ENCODE data around the gene RAPGEF2. TPM values are rescaled to one million over a fixed set of nuclear protein-coding genes. Genes with fewer than 3 reads are reported as not detected.
"Not testable (repeated sequence)": the region's sequence is repeated elsewhere in the genome, so short reads cannot be mapped to it uniquely, and the experiment has no call there.

RAPGEF2 gene, protein sequence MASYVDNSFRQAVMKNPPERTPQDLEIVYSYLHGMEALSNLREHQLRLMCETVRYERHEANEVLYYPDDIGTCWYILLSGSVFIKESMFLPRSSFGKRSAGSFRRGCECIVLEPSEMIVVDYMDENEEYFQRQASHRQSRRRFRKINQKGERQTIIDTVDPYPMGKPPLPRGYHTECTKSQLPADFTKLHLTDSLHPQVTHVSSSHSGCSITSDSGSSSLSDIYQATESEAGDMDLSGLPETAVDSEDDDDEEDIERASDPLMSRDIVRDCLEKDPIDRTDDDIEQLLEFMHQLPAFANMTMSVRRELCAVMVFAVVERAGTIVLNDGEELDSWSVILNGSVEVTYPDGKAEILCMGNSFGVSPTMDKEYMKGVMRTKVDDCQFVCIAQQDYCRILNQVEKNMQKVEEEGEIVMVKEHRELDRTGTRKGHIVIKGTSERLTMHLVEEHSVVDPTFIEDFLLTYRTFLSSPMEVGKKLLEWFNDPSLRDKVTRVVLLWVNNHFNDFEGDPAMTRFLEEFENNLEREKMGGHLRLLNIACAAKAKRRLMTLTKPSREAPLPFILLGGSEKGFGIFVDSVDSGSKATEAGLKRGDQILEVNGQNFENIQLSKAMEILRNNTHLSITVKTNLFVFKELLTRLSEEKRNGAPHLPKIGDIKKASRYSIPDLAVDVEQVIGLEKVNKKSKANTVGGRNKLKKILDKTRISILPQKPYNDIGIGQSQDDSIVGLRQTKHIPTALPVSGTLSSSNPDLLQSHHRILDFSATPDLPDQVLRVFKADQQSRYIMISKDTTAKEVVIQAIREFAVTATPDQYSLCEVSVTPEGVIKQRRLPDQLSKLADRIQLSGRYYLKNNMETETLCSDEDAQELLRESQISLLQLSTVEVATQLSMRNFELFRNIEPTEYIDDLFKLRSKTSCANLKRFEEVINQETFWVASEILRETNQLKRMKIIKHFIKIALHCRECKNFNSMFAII (N-terminal part only)
- 10 to 100 TPM; 15.8 to 20.4 TPM for total RNA-seq

DNA sequence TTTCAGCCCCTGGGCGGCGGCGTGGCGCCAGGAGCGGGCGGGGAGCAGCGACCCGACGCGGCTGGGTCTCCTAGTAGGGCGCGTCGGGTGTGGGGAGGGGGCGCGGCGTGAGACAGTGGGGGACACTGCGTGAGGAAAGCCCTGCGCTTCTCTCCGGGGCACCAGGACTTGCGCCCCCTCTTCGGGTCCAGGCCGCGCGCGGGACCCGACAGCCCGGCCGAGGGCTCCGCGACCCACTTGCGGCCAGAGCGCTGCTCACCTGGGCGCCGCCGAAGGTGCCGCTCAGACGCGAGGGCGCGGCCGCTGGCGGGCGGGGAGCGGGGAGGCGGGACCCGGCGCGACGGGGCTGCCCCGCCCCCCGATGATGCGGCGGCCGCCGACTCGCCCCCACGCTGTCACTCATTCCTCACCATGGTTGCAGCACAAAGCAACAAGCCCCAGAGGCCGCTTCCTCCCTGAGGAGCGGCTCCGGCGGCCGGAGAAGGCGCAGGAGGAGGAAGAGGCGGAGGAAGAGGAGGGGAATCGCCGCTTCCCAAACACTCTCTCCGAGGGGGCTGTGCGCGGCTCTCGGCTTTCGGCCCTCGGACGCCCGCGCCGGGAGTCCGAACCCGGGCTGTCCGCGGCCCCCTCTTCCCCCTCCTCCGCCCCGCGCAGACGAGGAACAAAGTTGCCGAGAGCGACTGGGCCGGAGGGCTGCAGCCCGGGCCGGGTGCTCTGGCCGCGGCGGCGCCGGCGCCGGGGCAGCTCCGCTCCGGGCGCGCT, at the start of gene RAPGEF2:
RAPGEF2 (plus strand) TSS at position 458 of the 762 bp plus-strand sequence. CDS start 1,084 bp downstream, outside the sequence.
- CTCF ChIA-PET = no interaction called here
- peak; percentile 91 for DNase-seq
- no peaks in the 10 kb centered on the region for H3K36me3 Mint-ChIP-seq (ENCODE audit: low read depth)
- H3K4me3 Mint-ChIP-seq = peak within 1 kb of the TSS; percentile 83
- peaks cover 11% of the 10 kb centered on the region for H3K27me3 Mint-ChIP-seq
- H3K27ac Mint-ChIP-seq = peak within 1 kb of the TSS; percentile 91
- POLR2A ChIA-PET = no interaction called here
- H3K4me1 Mint-ChIP-seq = peaks cover 47% of the 10 kb centered on the region
- no peaks in the 10 kb centered on the region for H3K9me3 Mint-ChIP-seq

DNA sequence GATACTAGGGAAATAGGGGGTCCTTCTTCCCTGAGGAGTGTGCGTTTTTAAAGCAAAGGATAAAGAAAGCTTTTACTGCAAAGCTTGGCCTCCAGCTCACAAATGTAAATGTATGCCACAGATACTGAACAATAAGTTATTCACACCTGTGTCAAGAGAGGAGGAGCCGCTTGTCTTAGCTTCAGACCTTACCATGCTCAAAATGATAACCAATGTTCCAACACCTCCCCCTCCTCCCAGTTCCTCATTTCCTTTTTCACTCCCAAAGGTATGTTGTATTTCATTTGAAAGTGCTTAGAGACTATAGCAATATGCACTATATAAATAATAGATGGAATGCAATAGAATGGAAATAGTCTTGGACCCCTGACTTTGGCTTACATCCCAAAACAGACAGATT, 47.0 kb upstream of the RAPGEF2 start:
- H3K4me3 Mint-ChIP-seq = no peak overlapping the region
- DNase-seq = no peak
- no peak overlapping the region for H3K27ac Mint-ChIP-seq
- H3K36me3 Mint-ChIP-seq (ENCODE audit: low read depth) = no peaks in the 10 kb centered on the region
- no peaks in the 10 kb centered on the region for H3K9me3 Mint-ChIP-seq
- peaks cover 13% of the 10 kb centered on the region for H3K27me3 Mint-ChIP-seq
- CTCF ChIA-PET = interaction anchor here (0.6 to 1.4 kb wide), 2 partner anchors 11 to 13 kb away, joined by 3 to 5 read pairs; no protein-coding TSS in a partner anchor
- POLR2A ChIA-PET = no interaction called here
- peaks cover 8% of the 10 kb centered on the region for H3K4me1 Mint-ChIP-seq

DNA sequence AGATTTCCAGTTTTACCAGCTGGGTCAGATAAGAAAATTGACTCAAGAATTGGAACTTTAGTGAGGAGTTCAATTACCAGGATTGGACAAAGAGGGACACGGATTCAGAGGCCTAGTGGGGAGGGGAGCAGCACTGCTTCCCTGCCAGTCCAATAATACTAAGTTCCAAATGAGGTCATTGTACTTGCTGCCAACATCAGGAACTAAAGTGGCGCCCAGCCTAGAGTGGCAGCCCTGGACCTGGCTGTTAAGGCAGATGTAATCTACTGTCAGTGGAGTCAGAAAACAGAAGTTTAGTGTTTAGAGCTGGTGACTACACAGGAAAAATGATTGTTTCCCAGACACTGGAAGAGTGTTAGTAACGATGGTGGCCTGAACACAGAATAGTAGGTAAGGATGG, 42.7 kb upstream of the RAPGEF2 start:
- Mint-ChIP-seq H3K27ac (no peak overlapping the region), H3K4me1 (peaks cover 9% of the 10 kb centered on the region), H3K36me3 (ENCODE audit: low read depth) (peaks cover 2% of the 10 kb centered on the region), H3K4me3 (no peak overlapping the region), H3K27me3 (peaks cover 9% of the 10 kb centered on the region), H3K9me3 (peaks cover 2% of the 10 kb centered on the region)
- ChIA-PET POLR2A (no interaction called here), CTCF (interaction anchor here (1.1 kb wide), 1 partner anchor 12 kb away, joined by 3 read pairs; no protein-coding TSS in a partner anchor)
- DNase-seq = no peak

DNA sequence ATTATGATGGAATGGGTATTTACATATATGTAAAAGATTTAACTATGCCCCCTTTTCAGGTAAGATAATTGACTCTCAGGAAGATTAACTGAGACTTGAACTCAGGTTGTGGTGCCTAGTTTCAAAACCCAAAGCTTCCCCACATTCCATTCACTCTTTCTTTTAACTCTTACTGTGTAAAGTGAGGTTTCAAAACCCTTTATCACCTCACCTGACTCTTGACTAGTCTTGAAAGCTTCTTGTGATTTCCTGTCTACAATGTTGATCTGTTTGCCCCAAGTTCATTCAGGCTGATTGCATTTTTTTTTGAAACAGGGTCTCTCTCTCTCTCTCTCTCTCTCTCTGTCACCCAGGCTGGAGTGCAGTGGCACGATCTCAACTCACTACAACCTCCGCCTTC, 40.5 kb upstream of the RAPGEF2 start:
- Mint-ChIP-seq H3K27ac (peak overlapping the region; percentile 63), H3K27me3 (peaks cover 1% of the 10 kb centered on the region), H3K36me3 (ENCODE audit: low read depth) (peaks cover 2% of the 10 kb centered on the region), H3K9me3 (peaks cover 2% of the 10 kb centered on the region), H3K4me3 (no peak overlapping the region), H3K4me1 (peaks cover 9% of the 10 kb centered on the region)
- DNase-seq = no peak
- ChIA-PET CTCF (interaction anchor here (1.3 kb wide), 1 partner anchor 11 kb away, joined by 3 read pairs; no protein-coding TSS in a partner anchor), POLR2A (no interaction called here)

DNA sequence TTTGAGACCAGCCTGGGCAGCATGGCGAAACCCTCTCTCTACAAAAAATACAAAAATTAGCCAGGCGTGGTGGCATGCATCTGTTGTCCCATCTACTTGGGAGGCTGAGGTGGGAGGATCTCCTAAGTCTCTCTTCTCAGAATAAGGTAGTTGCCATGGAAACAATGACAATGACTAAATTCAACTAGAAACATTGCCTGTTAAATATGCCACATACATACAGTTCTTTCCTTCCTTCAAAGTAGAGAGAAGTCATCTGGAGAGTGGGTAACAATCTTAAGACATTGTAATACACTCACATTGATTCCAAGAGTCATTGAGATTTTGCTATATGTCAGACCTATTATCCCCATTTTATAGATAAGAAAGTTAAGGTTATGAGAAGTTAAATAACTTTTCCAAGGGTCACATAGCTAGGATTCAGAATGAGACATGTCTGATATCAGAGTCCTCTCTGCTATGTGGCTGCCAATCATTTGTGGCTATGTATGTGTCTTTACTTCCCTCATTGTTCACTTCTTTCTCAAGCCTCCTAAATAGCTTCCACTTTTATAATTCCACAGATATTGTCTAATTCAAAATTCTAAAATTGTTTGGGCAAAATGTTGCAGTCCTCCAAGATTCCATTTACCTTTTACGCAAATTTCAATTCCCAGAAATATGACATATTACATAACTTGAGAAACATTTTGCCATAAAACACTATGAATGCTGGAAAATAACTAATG, 37.2 kb upstream of the RAPGEF2 start:
- no peak overlapping the region for H3K4me3 Mint-ChIP-seq
- peaks cover 9% of the 10 kb centered on the region for H3K4me1 Mint-ChIP-seq
- DNase-seq = no peak
- POLR2A ChIA-PET = no interaction called here
- CTCF ChIA-PET = no interaction called here
- no peaks in the 10 kb centered on the region for H3K27me3 Mint-ChIP-seq
- H3K36me3 Mint-ChIP-seq (ENCODE audit: low read depth) = peaks cover 2% of the 10 kb centered on the region
- H3K27ac Mint-ChIP-seq = no peak overlapping the region
- H3K9me3 Mint-ChIP-seq = peaks cover 2% of the 10 kb centered on the region

DNA sequence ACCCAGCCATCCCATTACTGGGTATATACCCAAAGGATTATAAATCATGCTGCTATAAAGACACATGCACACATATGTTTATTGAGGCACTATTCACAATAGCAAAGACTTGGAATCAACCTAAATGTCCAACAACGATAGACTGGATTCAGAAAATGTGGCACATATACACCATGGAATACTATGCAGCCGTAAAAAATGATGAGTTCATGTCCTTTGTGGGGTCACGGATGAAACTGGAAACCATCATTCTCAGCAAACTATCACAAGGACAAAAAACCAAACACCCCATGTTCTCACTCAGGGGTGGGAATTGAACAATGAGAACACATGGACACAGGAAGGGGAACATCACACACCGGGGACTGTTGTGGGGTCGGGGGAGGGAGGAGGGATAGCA, 34.7 kb upstream of the RAPGEF2 start:
- H3K9me3 Mint-ChIP-seq; H3K4me3 Mint-ChIP-seq; DNase-seq; POLR2A ChIA-PET; H3K27ac Mint-ChIP-seq; H3K27me3 Mint-ChIP-seq; CTCF ChIA-PET; H3K36me3 Mint-ChIP-seq (ENCODE audit: low read depth); H3K4me1 Mint-ChIP-seq: not testable (repeated sequence)

DNA sequence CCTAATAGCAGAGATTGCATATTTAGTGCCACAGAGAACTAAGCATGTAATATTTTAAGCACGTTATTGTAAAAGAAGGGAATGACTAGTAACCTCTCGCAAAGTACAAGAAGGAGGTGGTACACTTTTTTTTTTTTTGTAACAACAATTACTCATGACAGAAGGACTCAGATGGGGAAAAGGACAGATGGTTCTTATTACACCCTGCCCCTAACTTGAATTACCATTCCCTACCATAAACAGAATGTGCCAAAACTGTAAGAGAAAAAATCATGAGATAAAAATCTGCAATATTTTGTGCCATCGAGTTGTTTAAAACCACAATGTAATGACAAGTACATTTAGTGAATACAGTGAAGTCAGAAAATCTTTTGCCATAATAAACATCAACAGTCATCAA, 33.0 kb upstream of the RAPGEF2 start:
- Mint-ChIP-seq H3K4me3 (no peak overlapping the region), H3K4me1 (peaks cover 6% of the 10 kb centered on the region), H3K27me3 (no peaks in the 10 kb centered on the region), H3K9me3 (no peaks in the 10 kb centered on the region), H3K27ac (no peak overlapping the region), H3K36me3 (ENCODE audit: low read depth) (no peaks in the 10 kb centered on the region)
- ChIA-PET POLR2A (no interaction called here), CTCF (no interaction called here)
- no peak for DNase-seq

DNA sequence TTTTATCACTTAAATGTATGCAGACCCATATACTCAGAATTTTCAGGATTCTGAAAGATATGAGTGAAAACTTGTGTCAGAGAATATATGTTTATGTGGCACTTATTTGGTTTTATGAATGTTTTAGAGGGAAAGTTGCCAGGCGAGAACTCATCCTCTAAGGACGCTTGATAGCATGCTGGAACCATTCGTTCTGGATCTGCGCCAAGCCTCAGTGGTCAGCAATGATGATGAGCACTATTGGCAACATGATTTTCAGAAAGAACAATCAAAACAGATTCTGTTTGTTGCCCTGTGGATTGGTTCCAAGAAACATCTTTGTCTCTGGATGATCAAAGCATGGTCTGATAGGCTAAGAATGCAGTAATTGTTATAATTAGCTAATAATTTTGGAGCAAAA, 32.1 kb upstream of the RAPGEF2 start:
- no peak overlapping the region for H3K4me3 Mint-ChIP-seq
- CTCF ChIA-PET = no interaction called here
- H3K27me3 Mint-ChIP-seq = no peaks in the 10 kb centered on the region
- DNase-seq = no peak
- H3K36me3 Mint-ChIP-seq (ENCODE audit: low read depth) = no peaks in the 10 kb centered on the region
- H3K27ac Mint-ChIP-seq = no peak overlapping the region
- POLR2A ChIA-PET = no interaction called here
- H3K9me3 Mint-ChIP-seq = no peaks in the 10 kb centered on the region
- peaks cover 6% of the 10 kb centered on the region for H3K4me1 Mint-ChIP-seq

DNA sequence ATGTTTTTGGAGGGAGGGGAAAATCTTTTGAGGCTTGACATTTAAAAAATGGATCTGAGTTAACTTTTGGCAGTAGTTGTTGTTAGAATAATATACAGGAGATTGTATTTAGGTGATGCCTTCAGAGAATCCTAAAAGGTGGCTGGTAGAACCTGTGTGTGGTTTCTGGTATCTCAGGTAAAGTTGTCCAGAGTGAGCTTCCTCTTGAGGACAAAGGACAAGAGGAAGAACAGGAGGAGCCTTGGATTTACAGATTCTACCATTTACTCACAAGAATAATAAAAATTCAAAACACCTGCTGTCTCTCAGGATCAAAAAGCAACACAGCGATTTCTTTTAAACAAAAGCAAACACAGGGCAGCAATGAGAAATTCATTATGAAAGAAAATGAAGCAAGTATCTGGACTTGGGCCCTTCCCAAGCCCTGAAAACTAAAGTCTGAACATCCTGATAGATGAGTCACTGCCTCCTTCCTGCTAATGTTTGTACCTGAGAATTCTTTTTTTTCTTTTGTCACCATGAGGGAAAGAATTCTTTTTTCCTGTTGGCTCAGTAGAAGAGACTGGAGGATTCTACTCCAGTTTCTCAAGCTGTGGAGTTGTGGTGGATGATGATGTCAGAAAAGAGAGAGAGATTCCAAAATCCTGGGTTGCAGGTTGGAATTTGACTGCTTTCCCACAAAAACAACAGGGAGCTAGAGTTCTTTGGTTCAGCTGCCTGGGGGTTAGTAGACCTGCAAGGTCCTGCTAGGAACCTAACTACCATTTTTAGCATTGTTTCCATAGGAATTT, 31.5 kb upstream of the RAPGEF2 start:
- H3K4me3 Mint-ChIP-seq = no peak overlapping the region
- no peaks in the 10 kb centered on the region for H3K36me3 Mint-ChIP-seq (ENCODE audit: low read depth)
- H3K4me1 Mint-ChIP-seq = peaks cover 6% of the 10 kb centered on the region
- DNase-seq = no peak
- no peaks in the 10 kb centered on the region for H3K27me3 Mint-ChIP-seq
- ChIA-PET POLR2A (no interaction called here), CTCF (interaction anchor here (1.3 kb wide), 1 partner anchor 11 kb away, joined by 3 read pairs; no protein-coding TSS in a partner anchor)
- H3K9me3 Mint-ChIP-seq = no peaks in the 10 kb centered on the region
- no peak overlapping the region for H3K27ac Mint-ChIP-seq

DNA sequence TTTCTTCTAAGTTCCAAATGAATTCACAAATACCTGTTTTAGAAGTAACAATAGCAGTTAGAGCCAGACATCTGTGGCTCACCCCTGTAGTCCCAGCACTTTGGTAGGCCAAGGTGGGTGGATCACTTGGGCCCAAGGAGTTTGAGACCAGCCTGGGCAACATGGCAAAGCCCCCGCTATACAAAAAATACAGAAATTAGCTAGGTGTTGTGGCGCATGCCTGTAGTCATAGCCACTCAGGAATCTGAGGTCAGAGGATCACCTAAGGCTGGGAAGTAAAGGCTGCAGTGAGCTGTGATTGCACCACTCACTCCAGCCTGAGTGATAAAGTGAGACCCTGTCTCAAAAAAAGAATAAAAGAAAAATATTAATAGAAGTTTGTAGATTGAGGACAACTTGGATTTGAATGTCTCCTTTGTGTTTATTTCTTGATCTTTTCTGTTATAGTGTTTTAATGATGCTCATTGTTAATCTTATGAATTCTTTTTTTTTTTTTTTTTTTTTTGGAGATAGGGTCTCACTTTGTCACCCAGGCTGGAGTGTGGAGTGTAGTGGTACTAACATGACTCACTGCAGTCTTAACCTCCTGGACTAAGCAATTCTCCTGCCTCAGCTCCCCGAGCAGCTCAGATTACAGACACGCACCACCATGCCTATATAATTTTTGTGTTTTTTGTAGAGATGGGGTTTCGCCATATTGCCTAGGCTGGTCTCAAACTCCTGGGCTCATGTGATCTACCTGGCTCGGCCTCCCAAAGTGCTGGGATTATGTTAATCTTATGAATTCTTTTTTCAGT, 30.7 kb upstream of the RAPGEF2 start:
- Mint-ChIP-seq H3K27ac (no peak overlapping the region), H3K9me3 (no peaks in the 10 kb centered on the region), H3K27me3 (no peaks in the 10 kb centered on the region), H3K36me3 (ENCODE audit: low read depth) (no peaks in the 10 kb centered on the region), H3K4me1 (peaks cover 6% of the 10 kb centered on the region), H3K4me3 (no peak overlapping the region)
- ChIA-PET CTCF (interaction anchor here (1.3 kb wide), 1 partner anchor 12 kb away, joined by 3 read pairs; no protein-coding TSS in a partner anchor), POLR2A (no interaction called here)
- no peak for DNase-seq

DNA sequence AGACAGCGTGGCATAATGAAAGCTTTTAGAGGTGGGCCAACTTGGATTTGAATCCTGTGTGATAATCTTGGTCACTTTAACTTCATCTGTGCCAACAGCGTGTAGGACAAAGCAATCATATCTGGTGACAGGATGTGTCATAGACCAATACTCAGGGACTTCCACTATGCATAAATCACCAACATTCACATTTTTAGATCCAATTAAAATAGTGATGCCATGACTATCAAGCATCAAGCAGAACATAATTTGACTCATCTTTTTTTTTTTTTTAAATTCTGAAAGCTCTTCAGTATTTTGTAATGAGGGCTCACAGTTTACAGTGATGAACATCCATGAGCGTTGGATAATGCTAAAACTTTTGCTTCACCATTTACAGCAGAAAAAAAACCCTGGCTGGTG, 27.3 kb upstream of the RAPGEF2 start:
- Mint-ChIP-seq H3K9me3 (no peaks in the 10 kb centered on the region), H3K36me3 (ENCODE audit: low read depth) (peaks cover 4% of the 10 kb centered on the region), H3K27me3 (no peaks in the 10 kb centered on the region), H3K4me3 (no peak overlapping the region), H3K4me1 (peaks cover 18% of the 10 kb centered on the region), H3K27ac (no peak overlapping the region)
- DNase-seq = no peak
- POLR2A ChIA-PET = no interaction called here
- CTCF ChIA-PET = interaction anchor here (0.7 kb wide), 1 partner anchor 14 kb away, joined by 3 read pairs; no protein-coding TSS in a partner anchor
